ENCODE measurements around the gene RASD1.

Gene RASD1

GRCh38 chr17:17497845-17498520 is 1.8 kb upstream of the RASD1 start:
- peaks cover 13% of the 10 kb centered on the region for H3K4me1 ChIP-seq (ENCODE audit: insufficient read depth, low read length)
- H3K9me3 ChIP-seq (ENCODE audit: insufficient read depth, low read depth, low read length) = no peaks in the 10 kb centered on the region
- H3K27me3 ChIP-seq (ENCODE audit: insufficient read depth, low read length) = peaks cover 29% of the 10 kb centered on the region
- H3K36me3 ChIP-seq (ENCODE audit: insufficient read depth, low read depth, low read length) = no peaks in the 10 kb centered on the region
- H3K4me3 ChIP-seq (ENCODE audit: low read length) = no peak overlapping the region
- H3K9ac ChIP-seq (ENCODE audit: low read depth, low read length) = no peak overlapping the region
- H3K27ac ChIP-seq (ENCODE audit: low read length) = no peak overlapping the region

DNA sequence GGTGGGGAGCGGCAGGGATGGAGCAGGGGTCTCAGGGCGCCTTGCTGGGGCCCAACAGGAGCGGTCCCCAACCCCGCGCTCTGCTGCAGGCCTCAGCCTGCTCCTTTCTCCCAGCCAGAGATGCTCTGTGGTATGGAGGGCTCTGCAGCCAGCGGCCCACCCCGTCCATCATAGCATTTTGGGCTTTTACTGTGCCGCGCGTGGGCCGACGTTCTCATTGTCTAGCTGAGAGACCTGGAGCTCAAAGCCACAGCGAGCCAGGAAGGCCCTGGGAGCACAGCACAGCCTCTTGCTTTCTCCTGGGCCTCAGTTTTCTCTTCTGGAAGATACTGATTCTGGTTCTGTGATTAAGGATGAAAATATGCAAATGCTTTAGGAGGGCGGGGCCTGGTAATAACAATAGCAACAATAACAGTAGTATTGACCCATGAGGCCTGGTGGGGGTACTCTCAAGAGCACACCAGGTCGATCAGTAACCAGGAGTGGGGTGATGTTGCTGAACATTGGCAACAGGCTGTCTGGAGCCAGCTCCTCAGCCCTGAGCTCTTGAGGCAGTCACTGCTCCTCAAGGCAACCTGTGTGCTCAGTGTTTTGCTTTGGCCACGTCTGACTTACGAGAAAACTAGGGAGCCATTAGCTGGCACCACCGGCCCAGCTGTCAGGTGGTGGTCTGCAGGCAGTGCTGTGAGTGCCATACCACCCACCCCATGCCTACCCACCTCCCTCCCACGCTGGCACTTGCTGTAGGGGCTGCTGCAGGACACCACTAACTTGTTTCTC is 1.1 kb upstream of the RASD1 start:
- Histone ChIP-seq H3K4me3 (ENCODE audit: low read length) (peak overlapping the region; percentile 77; the same call in 1 of the 2 replicates), H3K4me1 (ENCODE audit: insufficient read depth, low read length) (peaks cover 13% of the 10 kb centered on the region), H3K27me3 (ENCODE audit: insufficient read depth, low read length) (peaks cover 29% of the 10 kb centered on the region), H3K36me3 (ENCODE audit: insufficient read depth, low read depth, low read length) (peaks cover 4% of the 10 kb centered on the region), H3K9ac (ENCODE audit: low read depth, low read length) (no peak overlapping the region), H3K9me3 (ENCODE audit: insufficient read depth, low read depth, low read length) (no peaks in the 10 kb centered on the region), H3K27ac (ENCODE audit: low read length) (no peak overlapping the region)

- peaks cover 20% of the 10 kb centered on the region for H3K36me3 ChIP-seq (ENCODE audit: insufficient read depth, low read depth, low read length)
- H3K9me3 ChIP-seq (ENCODE audit: insufficient read depth, low read depth, low read length) = no peaks in the 10 kb centered on the region
- H3K4me1 ChIP-seq (ENCODE audit: insufficient read depth, low read length) = peaks cover 13% of the 10 kb centered on the region
- peak overlapping the region; percentile 77 for H3K4me3 ChIP-seq (ENCODE audit: low read length)
- no peak overlapping the region for H3K27ac ChIP-seq (ENCODE audit: low read length)
- peaks cover 29% of the 10 kb centered on the region for H3K27me3 ChIP-seq (ENCODE audit: insufficient read depth, low read length)
- H3K9ac ChIP-seq (ENCODE audit: low read depth, low read length) = peak overlapping the region; percentile 41; the same call in 1 of the 2 replicates
Measured at GRCh38 chr17:17495536-17496188, 533 bp downstream of the RASD1 start.

- H3K4me1 ChIP-seq (ENCODE audit: insufficient read depth, low read length) = peaks cover 13% of the 10 kb centered on the region
- peak overlapping the region; percentile 77 for H3K4me3 ChIP-seq (ENCODE audit: low read length)
- peak overlapping the region; percentile 41; the same call in 1 of the 2 replicates for H3K9ac ChIP-seq (ENCODE audit: low read depth, low read length)
Measured at GRCh38 chr17:17494870-17495535, 1.2 kb downstream of the RASD1 start.

DNA sequence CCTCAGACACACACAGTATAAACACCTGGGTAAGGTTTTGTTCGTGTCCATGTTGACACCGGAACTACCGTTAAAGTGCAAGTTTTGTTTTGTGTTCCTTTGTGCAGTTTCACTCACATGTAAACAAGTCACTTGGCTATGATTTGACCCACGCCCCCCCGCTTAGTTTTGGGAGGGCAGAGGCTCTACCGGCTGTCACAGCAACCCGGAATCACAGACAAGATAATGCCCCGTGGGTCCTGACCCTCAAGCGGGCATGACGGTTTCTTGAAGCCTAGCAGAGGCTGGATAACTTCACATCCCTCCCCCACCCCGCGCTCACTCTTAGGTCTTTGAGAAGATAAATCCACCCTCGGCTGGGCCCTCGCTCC is 1.7 kb downstream of the RASD1 start:
- peak overlapping the region; percentile 37; the same call in 1 of the 2 replicates for H3K9ac ChIP-seq (ENCODE audit: low read depth, low read length)
- peaks cover 29% of the 10 kb centered on the region for H3K27me3 ChIP-seq (ENCODE audit: insufficient read depth, low read length)
- no peak overlapping the region for H3K27ac ChIP-seq (ENCODE audit: low read length)
- H3K4me1 ChIP-seq (ENCODE audit: insufficient read depth, low read length) = peaks cover 13% of the 10 kb centered on the region
- peaks cover 29% of the 10 kb centered on the region for H3K36me3 ChIP-seq (ENCODE audit: insufficient read depth, low read depth, low read length)
- H3K9me3 ChIP-seq (ENCODE audit: insufficient read depth, low read depth, low read length) = no peaks in the 10 kb centered on the region
- H3K4me3 ChIP-seq (ENCODE audit: low read length) = peak overlapping the region; percentile 77; the same call in 1 of the 2 replicates

More at GRCh38 chr17:17494870-17495535, 1.2 kb downstream of the RASD1 start:
- no peaks in the 10 kb centered on the region for H3K9me3 ChIP-seq (ENCODE audit: insufficient read depth, low read depth, low read length)
- H3K27ac ChIP-seq (ENCODE audit: low read length) = no peak overlapping the region
- peaks cover 24% of the 10 kb centered on the region for H3K36me3 ChIP-seq (ENCODE audit: insufficient read depth, low read depth, low read length)
- H3K27me3 ChIP-seq (ENCODE audit: insufficient read depth, low read length) = peaks cover 29% of the 10 kb centered on the region

GRCh38 chr17:17493986-17494466 is 2.2 kb downstream of the RASD1 start:
- 0 out of 2 replicates have a peak overlapping the region, but pooled peaks have one; percentile 77 for H3K4me3 ChIP-seq (ENCODE audit: low read length)
- H3K36me3 ChIP-seq (ENCODE audit: insufficient read depth, low read depth, low read length) = peaks cover 32% of the 10 kb centered on the region
- no peaks in the 10 kb centered on the region for H3K9me3 ChIP-seq (ENCODE audit: insufficient read depth, low read depth, low read length)
- no peak overlapping the region for H3K27ac ChIP-seq (ENCODE audit: low read length)
- H3K9ac ChIP-seq (ENCODE audit: low read depth, low read length) = no peak overlapping the region
- H3K27me3 ChIP-seq (ENCODE audit: insufficient read depth, low read length) = peaks cover 29% of the 10 kb centered on the region
- H3K4me1 ChIP-seq (ENCODE audit: insufficient read depth, low read length) = peaks cover 13% of the 10 kb centered on the region

DNA sequence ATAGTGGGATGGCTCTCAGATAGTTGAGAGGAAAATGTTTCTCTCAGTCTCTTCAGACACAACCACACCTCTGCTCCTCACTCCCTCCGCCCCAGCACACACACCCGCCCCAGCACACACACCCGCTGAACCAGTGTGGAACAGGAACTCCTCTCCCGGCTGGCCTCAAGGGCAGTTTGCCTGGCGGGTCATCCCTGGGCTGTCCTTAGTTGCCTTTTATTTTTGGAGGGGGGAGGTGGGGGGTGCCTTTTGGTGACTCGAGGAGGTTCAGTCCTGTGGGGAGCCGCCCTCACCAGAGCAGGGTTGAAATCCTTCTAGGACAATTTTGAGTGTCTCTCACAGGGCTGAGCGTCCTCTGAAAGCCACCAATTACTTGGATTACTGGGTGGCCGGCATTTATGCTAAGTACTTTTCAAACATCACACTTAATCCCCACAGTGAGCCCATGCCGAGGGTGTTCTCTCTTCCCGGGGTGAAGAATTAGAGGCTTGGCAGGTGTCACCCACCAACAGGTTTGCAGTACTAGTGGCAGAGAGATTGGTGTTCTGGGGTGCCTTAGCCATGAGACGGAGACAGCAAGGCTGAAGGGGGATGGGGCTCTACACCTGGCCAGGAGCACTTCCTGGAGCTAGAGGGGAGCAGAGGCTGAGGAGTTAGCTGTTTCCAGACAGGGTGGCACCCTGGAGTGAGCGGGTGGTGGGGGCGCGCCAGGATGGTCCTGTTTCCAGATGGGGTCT is 2.8 kb downstream of the RASD1 start:
- Histone ChIP-seq H3K4me1 (ENCODE audit: insufficient read depth, low read length) (peaks cover 13% of the 10 kb centered on the region), H3K27ac (ENCODE audit: low read length) (no peak overlapping the region), H3K9ac (ENCODE audit: low read depth, low read length) (no peak overlapping the region), H3K9me3 (ENCODE audit: insufficient read depth, low read depth, low read length) (no peaks in the 10 kb centered on the region), H3K27me3 (ENCODE audit: insufficient read depth, low read length) (peaks cover 29% of the 10 kb centered on the region), H3K36me3 (ENCODE audit: insufficient read depth, low read depth, low read length) (peaks cover 36% of the 10 kb centered on the region), H3K4me3 (ENCODE audit: low read length) (no peak overlapping the region)

DNA sequence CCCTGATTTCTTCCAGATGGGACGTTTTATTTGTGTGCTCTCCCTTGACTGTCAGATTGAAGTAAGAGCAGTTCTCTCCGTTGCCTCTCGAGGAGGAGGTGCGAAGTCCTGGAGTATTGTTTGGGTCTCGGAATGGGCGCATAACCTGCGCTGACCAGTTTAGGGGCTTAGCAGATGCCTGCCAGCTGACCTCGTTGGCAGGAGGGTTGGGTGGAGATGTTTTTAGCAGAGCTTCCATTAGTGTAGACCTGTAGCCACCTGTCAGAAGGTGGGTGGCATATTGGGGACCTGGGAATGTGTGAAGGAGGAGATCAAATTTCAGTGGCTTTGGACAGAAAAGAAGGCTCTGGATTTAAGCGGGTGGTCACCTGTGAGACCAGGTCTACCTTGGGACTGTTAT is 3.6 kb downstream of the RASD1 start:
- peaks cover 13% of the 10 kb centered on the region for H3K4me1 ChIP-seq (ENCODE audit: insufficient read depth, low read length)
- H3K9me3 ChIP-seq (ENCODE audit: insufficient read depth, low read depth, low read length) = no peaks in the 10 kb centered on the region
- H3K36me3 ChIP-seq (ENCODE audit: insufficient read depth, low read depth, low read length) = peaks cover 44% of the 10 kb centered on the region
- no peak overlapping the region for H3K9ac ChIP-seq (ENCODE audit: low read depth, low read length)
- no peak overlapping the region for H3K27ac ChIP-seq (ENCODE audit: low read length)
- H3K4me3 ChIP-seq (ENCODE audit: low read length) = no peak overlapping the region
- peaks cover 29% of the 10 kb centered on the region for H3K27me3 ChIP-seq (ENCODE audit: insufficient read depth, low read length)

GRCh38 chr17:17492085-17492484 is 4.1 kb downstream of the RASD1 start:
- Histone ChIP-seq H3K27ac (ENCODE audit: low read length) (no peak overlapping the region), H3K9ac (ENCODE audit: low read depth, low read length) (no peak overlapping the region), H3K27me3 (ENCODE audit: insufficient read depth, low read length) (peaks cover 29% of the 10 kb centered on the region), H3K36me3 (ENCODE audit: insufficient read depth, low read depth, low read length) (peaks cover 48% of the 10 kb centered on the region), H3K4me1 (ENCODE audit: insufficient read depth, low read length) (peaks cover 13% of the 10 kb centered on the region), H3K9me3 (ENCODE audit: insufficient read depth, low read depth, low read length) (no peaks in the 10 kb centered on the region), H3K4me3 (ENCODE audit: low read length) (no peak overlapping the region)

GRCh38 chr17:17491546-17491988 is 4.6 kb downstream of the RASD1 start:
- peaks cover 48% of the 10 kb centered on the region for H3K36me3 ChIP-seq (ENCODE audit: insufficient read depth, low read depth, low read length)
- no peak overlapping the region for H3K9ac ChIP-seq (ENCODE audit: low read depth, low read length)
- no peaks in the 10 kb centered on the region for H3K9me3 ChIP-seq (ENCODE audit: insufficient read depth, low read depth, low read length)
- H3K27me3 ChIP-seq (ENCODE audit: insufficient read depth, low read length) = peaks cover 29% of the 10 kb centered on the region
- peaks cover 13% of the 10 kb centered on the region for H3K4me1 ChIP-seq (ENCODE audit: insufficient read depth, low read length)
- H3K4me3 ChIP-seq (ENCODE audit: low read length) = no peak overlapping the region
- H3K27ac ChIP-seq (ENCODE audit: low read length) = no peak overlapping the region
